GM19324 (cell line): ENCODE measurements around the gene DNAJC2.
"Not testable (repeated sequence)": the region's sequence is repeated elsewhere in the genome, so short reads cannot be mapped to it uniquely, and the experiment has no call there.

Experiments
- ATAC-seq: cut with Tn5 transposase; IDR thresholded peaks from one replicate; pipeline ENCODE4 v1.9.1; 2021; ENCODE audit warnings: mild to moderate bottlenecking, moderate library complexity; ENCODE audit not compliant: unreplicated experiment, low FRiP score

Gene DNAJC2

GRCh38 chr7:103274867-103275266 lies 69.7 kb downstream of the DNAJC2 start:
- ATAC-seq: not testable (repeated sequence)

DNA sequence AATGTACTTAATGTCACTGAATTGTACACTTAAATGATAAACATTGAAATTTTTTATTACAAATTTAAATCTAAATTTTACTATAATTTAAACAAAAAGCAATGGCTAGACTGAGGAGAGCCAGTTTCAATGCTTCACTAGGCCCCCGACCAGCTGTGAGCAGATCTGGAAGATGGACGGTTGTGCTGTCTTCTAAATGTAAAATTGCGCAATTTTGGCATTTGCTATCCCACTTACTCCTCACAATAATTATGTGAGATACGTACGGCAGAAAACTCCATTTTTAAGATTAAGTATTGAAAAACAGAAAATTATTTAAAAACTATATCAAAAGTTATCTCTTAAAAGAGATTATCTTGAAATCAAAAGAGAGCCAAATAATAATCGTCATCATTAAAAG lies 71.2 kb downstream of the DNAJC2 start:
- ATAC-seq: not testable (repeated sequence)

DNA sequence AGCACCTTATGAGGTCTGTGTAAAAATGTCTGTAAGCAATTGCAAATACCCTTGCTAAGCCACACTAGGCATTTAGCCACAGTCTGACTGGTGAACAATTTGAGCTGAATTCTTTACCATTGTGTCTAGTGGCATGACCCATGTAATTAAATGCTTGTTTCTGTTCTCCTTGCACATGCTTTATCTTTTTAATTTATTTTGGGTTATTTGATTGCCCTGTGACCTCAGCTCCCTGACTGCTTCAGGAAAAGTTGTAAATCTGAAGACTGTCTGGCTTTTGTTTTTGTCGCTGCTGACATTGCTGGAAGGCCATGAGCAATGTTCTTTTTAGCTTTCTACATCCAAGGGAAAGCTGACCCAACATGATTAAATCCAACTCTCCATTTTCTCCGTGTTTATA lies 78.3 kb downstream of the DNAJC2 start:
- not testable (repeated sequence) for ATAC-seq

GRCh38 chr7:103264054-103264453 lies 80.5 kb downstream of the DNAJC2 start:
- not testable (repeated sequence) for ATAC-seq
